Activated CD8-positive, alpha-beta T cell treated with anti-CD3 and anti-CD28 coated beads for 36 hours (primary cell): Measurements from ENCODE around the gene RNASE7. TPM values are rescaled to one million over a fixed set of nuclear protein-coding genes. Genes with fewer than 3 reads are reported as not detected.

ENCODE experiments used
- ATAC-seq: fragments of 200-7000 bp; cut with Tn5 transposase; one replicate; pipeline ENCODE4 v1.10.0; 2021; ENCODE audit warnings: mild to moderate bottlenecking, moderate library complexity
- CTCF ChIA-PET: fragments of 350-600 bp; sonication (Branson Sonifier 250); formaldehyde crosslinking; loops from one replicate; lab custom pipeline; 2021; ENCODE audit warnings: antibody characterized with exemption; lab: Charles Lee
- POLR2A ChIA-PET: fragments of 350-600 bp; sonication (Branson Sonifier 250); formaldehyde crosslinking; loops from one replicate; lab custom pipeline; 2021; ENCODE audit warnings: antibody characterized with exemption; lab: Charles Lee
- DNase-seq: peaks from one replicate; pipeline ENCODE4 v3.0.0-alpha.2; 2020
- H3K27ac Mint-ChIP-seq: one replicate; pipeline ENCODE4 v1.8.0; 2021; ENCODE audit warnings: mild to moderate bottlenecking, mixed read lengths
- H3K27me3 Mint-ChIP-seq: one replicate; pipeline ENCODE4 v1.8.0; 2021; ENCODE audit warnings: mixed read lengths
- H3K36me3 Mint-ChIP-seq: one replicate; pipeline ENCODE4 v1.8.0; 2021; ENCODE audit warnings: low read depth, mixed read lengths
- H3K4me1 Mint-ChIP-seq: one replicate; pipeline ENCODE4 v1.8.0; 2021; ENCODE audit warnings: low read depth, mixed read lengths
- H3K4me3 Mint-ChIP-seq: one replicate; pipeline ENCODE4 v1.8.0; 2021; ENCODE audit warnings: mild to moderate bottlenecking, moderate library complexity, mixed read lengths
- H3K9me3 Mint-ChIP-seq: one replicate; pipeline ENCODE4 v1.8.0; 2021; ENCODE audit warnings: mixed read lengths
- CTCF ChIP-seq: fragments of 200-600 bp; IDR thresholded peaks from one replicate; pipeline ENCODE4 v1.8.0; 2022; ENCODE audit warnings: antibody characterized with exemption, mild to moderate bottlenecking
- intact Hi-C: fragments of 100-400 bp; cut with micrococcal nuclease; formaldehyde crosslinking; loops from one replicate; pipeline ENCODE4 v1.10.0; 2022
- total RNA-seq, 2 experiments: library from RNA; stranded (reverse); gene quantifications; one replicate each; pipeline ENCODE4 v1.2.3, GENCODE V29; 2021

Gene RNASE7
- total RNA-seq, 2 experiments from 2014 or later: not detected

DNA sequence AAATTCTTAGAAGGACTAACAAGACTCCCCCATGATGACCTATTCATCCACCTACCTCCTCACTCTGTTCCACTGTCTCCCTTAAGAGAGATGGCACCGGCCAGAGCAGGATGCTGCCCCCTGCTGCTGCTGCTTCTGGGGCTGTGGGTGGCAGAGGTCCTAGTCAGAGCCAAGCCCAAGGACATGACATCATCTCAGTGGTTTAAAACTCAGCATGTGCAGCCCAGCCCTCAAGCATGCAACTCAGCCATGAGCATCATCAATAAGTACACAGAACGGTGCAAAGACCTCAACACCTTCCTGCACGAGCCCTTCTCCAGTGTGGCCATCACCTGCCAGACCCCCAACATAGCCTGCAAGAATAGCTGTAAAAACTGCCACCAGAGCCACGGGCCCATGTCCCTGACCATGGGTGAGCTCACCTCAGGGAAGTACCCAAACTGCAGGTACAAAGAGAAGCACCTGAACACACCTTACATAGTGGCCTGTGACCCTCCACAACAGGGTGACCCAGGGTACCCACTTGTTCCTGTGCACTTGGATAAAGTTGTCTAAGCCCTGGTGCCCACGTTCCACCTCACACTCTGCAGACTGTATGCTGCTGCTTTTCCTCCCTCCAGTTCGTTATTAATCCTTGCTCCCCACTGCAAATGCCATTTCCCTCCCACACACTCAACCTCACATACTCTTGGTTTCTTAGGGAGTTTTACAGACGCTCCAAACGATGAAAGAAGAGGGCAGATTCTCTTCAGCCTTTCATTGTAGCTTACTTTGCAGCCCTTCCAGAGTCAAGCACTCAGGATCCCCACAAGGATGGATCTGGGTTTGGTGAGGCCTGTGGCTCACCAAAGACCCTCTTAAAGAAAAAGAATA is 15.9 kb downstream of the RNASE7 start, which contains the start of gene RNASE8:
RNASE8 (plus strand) TSS at position 20 of the 873 bp plus-strand sequence; CDS start at position 91, 71 bp downstream.
- Mint-ChIP-seq H3K36me3 (no peaks in the 10 kb centered on the region), H3K27me3 (peaks cover 15% of the 10 kb centered on the region), H3K4me1 (no peaks in the 10 kb centered on the region), H3K9me3 (no peaks in the 10 kb centered on the region), H3K4me3 (no peak within 1 kb of the TSS), H3K27ac (no peak within 1 kb of the TSS)
- intact Hi-C loops: no loop called here
- DNase-seq (no peak), ATAC-seq (peak; percentile 42)
- ChIA-PET CTCF (interaction anchor here (1.3 to 2.2 kb wide), 5 partner anchors 10 to 53 kb away, joined by 3 to 10 read pairs (median 4); no protein-coding TSS in a partner anchor), POLR2A (no interaction called here)
- no peak for TF ChIP-seq CTCF

- Mint-ChIP-seq H3K27ac (no peak overlapping the region), H3K9me3 (no peaks in the 10 kb centered on the region), H3K4me3 (no peak overlapping the region), H3K36me3 (no peaks in the 10 kb centered on the region), H3K4me1 (no peaks in the 10 kb centered on the region), H3K27me3 (peaks cover 18% of the 10 kb centered on the region)
- no peak for TF ChIP-seq CTCF
- ChIA-PET POLR2A (no interaction called here), CTCF (interaction anchor here (1.3 to 2.2 kb wide), 5 partner anchors 9 to 54 kb away, joined by 3 to 10 read pairs (median 4); no protein-coding TSS in a partner anchor)
- DNase-seq: no peak
- no peak for ATAC-seq
- intact Hi-C loops: no loop called here
Measured at GRCh38 chr14:21058903-21059302, 16.7 kb downstream of the RNASE7 start.

GRCh38 chr14:21059842-21060613 is 17.9 kb downstream of the RNASE7 start:
- peaks cover 19% of the 10 kb centered on the region for H3K27me3 Mint-ChIP-seq
- ChIA-PET CTCF (interaction anchor here (1.5 to 2.9 kb wide), 4 partner anchors 8 to 46 kb away, joined by 4 to 13 read pairs (median 8); no protein-coding TSS in a partner anchor), POLR2A (no interaction called here)
- ATAC-seq (no peak), DNase-seq (no peak)
- H3K36me3 Mint-ChIP-seq: no peaks in the 10 kb centered on the region
- intact Hi-C loops: no loop called here
- no peaks in the 10 kb centered on the region for H3K4me1 Mint-ChIP-seq
- H3K27ac Mint-ChIP-seq: no peak overlapping the region
- H3K4me3 Mint-ChIP-seq: no peak overlapping the region
- no peaks in the 10 kb centered on the region for H3K9me3 Mint-ChIP-seq
- TF ChIP-seq CTCF: no peak

GRCh38 chr14:21060614-21061346 is 18.6 kb downstream of the RNASE7 start:
- Mint-ChIP-seq H3K27me3 (peaks cover 23% of the 10 kb centered on the region), H3K9me3 (no peaks in the 10 kb centered on the region), H3K4me3 (no peak overlapping the region), H3K36me3 (no peaks in the 10 kb centered on the region), H3K4me1 (no peaks in the 10 kb centered on the region), H3K27ac (no peak overlapping the region)
- CTCF ChIA-PET: interaction anchor here (0.9 to 2.9 kb wide), 5 partner anchors 28 to 46 kb away, joined by 3 to 13 read pairs (median 9); no protein-coding TSS in a partner anchor
- intact Hi-C loops: no loop called here
- no peak for ATAC-seq
- no peak for DNase-seq
- no peak for TF ChIP-seq CTCF
- POLR2A ChIA-PET: no interaction called here
